DOHH2 (cell line): ENCODE data around the gene DMXL2.

Source experiments
- CTCF ChIP-seq: fragments of 200-600 bp; sonication (generic); IDR thresholded peaks from one replicate; pipeline ENCODE4 v1.5.1; 2014; ENCODE audit warnings: antibody characterized with exemption, mild to moderate bottlenecking, low read depth, low read length; ENCODE audit not compliant: poor library complexity, severe bottlenecking
- EZH2phosphoT487 ChIP-seq: fragments of 200-600 bp; sonication (generic); IDR thresholded peaks from 2 replicates; pipeline ENCODE4 v1.6.1; 2017; ENCODE audit warnings: borderline replicate concordance, mild to moderate bottlenecking, antibody characterized with exemption, low read length, moderate library complexity, mixed read lengths

- no peak for TF ChIP-seq CTCF
- no peak for TF ChIP-seq EZH2phosphoT487
Observed at GRCh38 chr15:51661072-51661471, 38.5 kb upstream of the DMXL2 start.
